Measurements from ENCODE around the gene QPCT. TPM values are rescaled to one million over a fixed set of nuclear protein-coding genes. Genes with fewer than 3 reads are reported as not detected.
A peak's percentile ranks its signal among the peaks of the same experiment; 100 is the strongest.
"Not testable (repeated sequence)": the region's sequence is repeated elsewhere in the genome, so short reads cannot be mapped to it uniquely, and the experiment has no call there.

Gene QPCT
- total RNA-seq, 1 experiment from 2014 or later: 79.6 TPM

DNA sequence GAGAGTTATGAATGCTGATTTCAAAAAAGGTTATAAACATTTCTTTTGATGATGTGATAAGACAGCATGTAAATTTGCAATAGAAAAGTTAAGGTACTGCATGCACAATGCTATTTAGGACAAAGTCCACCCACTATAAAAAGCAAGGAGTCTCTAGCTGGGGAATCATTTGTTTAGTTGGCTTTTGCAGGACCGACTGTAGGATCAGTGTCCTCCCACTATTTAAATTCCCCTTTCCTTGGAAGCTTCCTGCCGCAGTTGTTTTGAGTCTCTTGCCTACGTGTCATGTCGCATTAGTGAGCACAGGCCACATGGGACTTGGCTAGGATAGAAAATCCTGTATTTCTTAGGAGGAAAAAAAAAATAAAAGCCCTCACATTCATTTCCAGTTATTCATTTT lies 13.1 kb downstream of the QPCT start:
- no peak for DNase-seq (ENCODE audit: low read depth)

DNA sequence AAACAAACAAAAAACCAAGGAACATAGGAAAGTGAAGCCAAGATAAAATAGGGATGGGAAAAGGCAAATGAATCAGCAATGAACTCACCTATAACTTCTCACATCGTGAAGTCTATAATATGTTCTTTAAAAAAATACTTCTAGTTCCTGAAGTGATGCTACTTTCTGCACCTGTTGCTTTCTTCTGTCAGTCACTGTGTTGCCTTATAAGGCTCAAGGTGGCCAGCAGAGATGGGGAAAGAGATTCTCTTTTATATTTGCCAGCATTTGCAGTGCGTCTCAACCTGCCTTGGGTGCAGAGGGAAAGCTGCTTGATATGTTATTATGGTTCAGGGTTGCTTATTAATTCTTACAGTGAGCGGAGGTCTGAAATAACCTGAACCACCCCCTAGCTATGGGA lies 14.0 kb downstream of the QPCT start:
- no peak for DNase-seq (ENCODE audit: low read depth)

- no peak for DNase-seq (ENCODE audit: low read depth)
Measured at GRCh38 chr2:37361216-37361815, 16.9 kb downstream of the QPCT start.

- DNase-seq (ENCODE audit: low read depth): no peak
Measured at GRCh38 chr2:37361994-37362698, 17.7 kb downstream of the QPCT start.

- DNase-seq (ENCODE audit: low read depth): no peak
Measured at GRCh38 chr2:37364351-37364750, 19.9 kb downstream of the QPCT start.

- peak; percentile 90 for DNase-seq (ENCODE audit: low read depth)
Measured at GRCh38 chr2:37365669-37366068, 21.2 kb downstream of the QPCT start.

- DNase-seq (ENCODE audit: low read depth): no peak
Measured at GRCh38 chr2:37366773-37367172, 22.3 kb downstream of the QPCT start.

- DNase-seq (ENCODE audit: low read depth): peak; percentile 27
Measured at GRCh38 chr2:37367310-37367709, 22.9 kb downstream of the QPCT start.

DNA sequence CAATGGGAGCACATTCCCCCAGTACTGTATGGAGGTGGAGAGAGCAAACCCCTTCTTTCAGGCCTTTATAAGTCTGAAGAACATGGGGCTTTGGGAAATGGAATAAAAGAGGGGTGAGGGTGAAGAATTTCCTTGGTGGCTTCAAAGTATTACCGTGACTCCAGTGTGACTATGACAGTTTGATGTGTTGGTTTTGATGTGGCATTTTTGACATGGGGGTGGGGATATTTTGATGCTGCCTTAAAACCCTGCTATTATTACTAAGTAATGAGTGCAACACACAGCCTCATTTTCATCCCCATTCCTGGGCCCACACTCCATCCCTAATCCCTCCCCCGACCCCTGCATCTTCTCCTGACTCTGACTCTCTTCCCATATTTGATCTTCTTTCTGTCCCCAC lies 23.6 kb downstream of the QPCT start:
- no peak for DNase-seq (ENCODE audit: low read depth)

- DNase-seq (ENCODE audit: low read depth): no peak
Measured at GRCh38 chr2:37370666-37371065, 26.2 kb downstream of the QPCT start.

DNA sequence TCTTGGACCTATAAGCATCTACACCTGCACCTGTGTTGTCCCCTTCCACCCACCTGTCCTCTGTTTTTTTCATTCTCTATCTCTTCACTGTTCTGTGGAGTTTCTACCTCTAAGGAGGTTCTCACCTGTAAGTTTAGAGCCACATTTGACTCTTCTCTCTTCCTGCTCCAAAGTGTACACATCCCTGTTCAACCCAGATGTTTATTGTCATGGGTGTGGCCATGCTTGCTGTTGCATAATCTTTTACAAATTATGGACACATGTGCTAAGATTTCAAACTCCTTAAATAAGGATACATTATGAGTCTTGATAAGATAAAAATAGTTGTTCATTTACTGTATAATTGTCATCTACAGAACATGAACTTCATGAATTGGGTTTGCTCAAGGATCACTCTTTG lies 27.6 kb downstream of the QPCT start:
- DNase-seq (ENCODE audit: low read depth): no peak

DNA sequence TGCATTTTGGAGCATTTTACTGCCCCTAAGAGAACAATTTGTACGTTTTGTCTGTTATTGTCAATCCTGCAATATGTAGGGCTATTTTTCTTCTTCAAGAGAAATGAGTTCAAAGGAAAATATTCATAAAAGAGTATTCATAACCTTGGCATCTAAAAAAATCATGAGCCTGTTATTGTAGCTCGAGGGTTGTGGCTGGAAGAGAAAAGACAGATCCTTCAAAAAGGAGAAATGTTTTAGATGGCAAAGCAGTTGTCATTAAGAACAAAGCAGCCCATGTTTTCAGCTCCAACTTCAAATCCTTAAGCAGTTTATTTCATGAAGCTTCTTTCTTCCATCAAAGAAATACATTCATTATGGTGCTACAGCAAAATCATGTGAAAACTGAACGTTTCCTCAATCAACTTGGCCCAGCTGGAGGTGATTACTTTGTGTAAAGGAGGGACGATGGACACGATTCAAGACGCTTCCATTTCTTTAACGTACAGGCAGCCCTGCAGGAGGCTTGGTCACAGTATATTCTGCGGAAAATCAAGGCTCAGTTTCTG lies 31.4 kb downstream of the QPCT start:
- no peak for DNase-seq (ENCODE audit: low read depth)

- DNase-seq (ENCODE audit: low read depth): peak; percentile 97
Measured at GRCh38 chr2:37376421-37377186, 32.2 kb downstream of the QPCT start.

DNA sequence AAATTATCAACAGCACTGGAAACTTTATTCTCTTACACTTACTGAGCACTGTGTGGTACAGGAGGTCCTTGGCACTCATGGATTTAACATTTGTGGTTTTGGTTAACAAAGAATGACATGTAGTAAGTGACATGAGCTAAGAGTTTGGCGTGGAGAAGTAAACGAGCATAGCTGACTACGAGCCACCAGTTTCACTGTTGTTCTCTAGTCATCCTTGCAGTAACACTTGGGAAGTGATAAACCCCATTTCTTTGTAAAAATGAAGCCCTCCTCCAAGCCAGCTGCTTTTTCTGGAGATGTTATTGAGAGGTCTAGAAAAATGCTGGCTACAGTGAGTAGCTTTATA lies 32.7 kb downstream of the QPCT start:
- DNase-seq (ENCODE audit: low read depth): peak; percentile 89

- peak; percentile 93 for DNase-seq (ENCODE audit: low read depth)
Measured at GRCh38 chr2:37378411-37378810, 34.0 kb downstream of the QPCT start.

DNA sequence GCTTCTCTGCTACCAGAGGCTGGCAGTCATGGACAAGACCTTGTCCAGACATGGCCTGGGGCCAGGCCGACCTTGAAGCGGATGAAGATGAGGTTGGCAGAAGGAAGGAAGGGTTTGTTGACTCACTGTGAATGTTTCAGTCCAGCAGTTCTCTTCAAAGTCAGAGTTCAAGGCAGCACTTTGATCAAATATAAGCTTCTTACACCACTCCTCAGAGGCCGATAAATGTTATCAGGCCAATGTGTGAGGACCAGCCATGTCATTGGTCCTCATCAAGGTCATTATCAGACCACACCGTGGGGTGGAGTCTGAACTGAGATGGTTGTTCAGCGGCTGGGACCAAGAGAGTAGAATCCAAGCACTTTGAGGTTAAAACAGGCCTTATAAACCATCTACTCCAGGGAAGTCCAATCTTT lies 35.5 kb downstream of the QPCT start:
- DNase-seq (ENCODE audit: low read depth): peak; percentile 86

- DNase-seq (ENCODE audit: low read depth): not testable (repeated sequence)
Measured at GRCh38 chr2:37380787-37381186, 36.4 kb downstream of the QPCT start.

- DNase-seq (ENCODE audit: low read depth): not testable (repeated sequence)
Measured at GRCh38 chr2:37384261-37384660, 39.8 kb downstream of the QPCT start.

- DNase-seq (ENCODE audit: low read depth): peak; percentile 81
Measured at GRCh38 chr2:37387148-37387835, 42.9 kb downstream of the QPCT start.

DNA sequence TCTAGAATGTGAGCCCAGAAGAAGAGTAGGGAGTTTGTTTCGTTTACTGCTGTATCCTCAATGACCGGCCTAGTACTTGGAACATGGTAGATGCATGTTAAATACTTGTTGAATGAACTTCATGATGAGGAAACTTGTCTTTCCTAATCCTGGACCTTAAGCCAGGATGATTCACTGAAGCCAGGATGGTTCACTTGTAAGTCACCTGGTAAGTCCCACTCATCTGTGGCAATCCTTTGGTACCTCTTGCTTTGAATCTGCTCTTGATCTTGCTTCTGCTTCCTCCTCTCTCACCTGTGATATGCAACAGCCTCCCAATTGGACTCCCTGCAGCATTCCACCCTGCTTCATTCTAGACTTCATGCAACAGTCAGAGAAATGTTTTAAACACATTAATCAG lies 43.6 kb downstream of the QPCT start:
- DNase-seq (ENCODE audit: low read depth): peak; percentile 71

DNA sequence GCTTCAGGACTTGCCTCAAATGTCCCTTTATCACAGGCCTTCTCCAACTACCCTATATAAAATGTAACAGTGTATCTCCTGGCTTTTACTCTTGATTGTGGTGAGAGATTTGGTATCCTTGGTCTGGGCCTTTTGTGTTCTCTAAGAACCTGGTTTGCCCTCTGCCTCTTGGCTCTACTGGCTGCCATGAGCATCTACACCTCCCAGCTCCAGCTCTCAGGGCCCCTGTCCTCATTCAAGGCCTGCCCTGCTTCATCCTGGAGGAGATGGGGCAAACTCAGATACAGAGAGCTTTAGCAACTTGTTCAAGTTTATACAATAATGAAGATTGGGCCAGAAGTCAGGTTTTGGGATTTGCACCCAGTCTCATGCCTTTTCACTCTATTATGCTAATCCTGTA lies 45.0 kb downstream of the QPCT start:
- no peak for DNase-seq (ENCODE audit: low read depth)
